ENCODE measurements around the gene SORL1.

SORL1 gene

DNA sequence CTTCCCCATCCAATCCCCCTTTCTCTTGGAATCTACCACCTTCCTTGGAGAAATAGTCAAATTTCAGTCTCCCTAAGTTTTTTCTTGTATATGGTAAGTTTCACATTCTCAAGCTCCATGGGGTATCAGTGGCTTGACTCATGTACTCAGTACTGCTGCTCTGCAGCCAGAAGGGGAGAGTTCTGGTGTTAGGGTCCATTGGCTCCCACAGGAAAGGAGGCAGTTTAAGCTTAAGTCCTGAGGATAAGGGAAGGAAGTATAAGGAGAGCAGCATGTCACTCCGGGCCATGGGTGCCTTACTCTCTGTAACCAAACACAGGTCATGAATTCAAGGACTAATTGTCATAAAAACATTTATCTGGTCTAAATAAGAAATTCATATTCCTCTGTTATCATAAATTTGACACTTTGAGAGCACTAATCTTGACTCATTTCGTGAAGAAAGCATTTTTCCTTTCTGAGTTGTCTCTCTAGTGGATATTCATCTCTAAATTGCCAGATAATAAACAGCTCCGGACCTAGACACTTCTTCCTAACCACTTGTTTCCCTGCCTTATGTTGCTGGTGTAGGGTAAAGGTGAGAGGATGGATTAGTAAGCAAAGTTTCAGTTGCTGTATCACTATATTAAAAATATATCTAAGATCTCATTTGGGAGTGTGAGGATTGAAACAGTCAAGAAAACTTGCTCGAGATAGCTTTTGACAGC lies 20.1 kb upstream of the SORL1 start:
- no peak for DNase-seq

GRCh38 chr11:121435132-121435531 lies 17.0 kb upstream of the SORL1 start:
- no peak for DNase-seq

GRCh38 chr11:121435551-121436511 lies 16.3 kb upstream of the SORL1 start:
- no peak for DNase-seq

DNA sequence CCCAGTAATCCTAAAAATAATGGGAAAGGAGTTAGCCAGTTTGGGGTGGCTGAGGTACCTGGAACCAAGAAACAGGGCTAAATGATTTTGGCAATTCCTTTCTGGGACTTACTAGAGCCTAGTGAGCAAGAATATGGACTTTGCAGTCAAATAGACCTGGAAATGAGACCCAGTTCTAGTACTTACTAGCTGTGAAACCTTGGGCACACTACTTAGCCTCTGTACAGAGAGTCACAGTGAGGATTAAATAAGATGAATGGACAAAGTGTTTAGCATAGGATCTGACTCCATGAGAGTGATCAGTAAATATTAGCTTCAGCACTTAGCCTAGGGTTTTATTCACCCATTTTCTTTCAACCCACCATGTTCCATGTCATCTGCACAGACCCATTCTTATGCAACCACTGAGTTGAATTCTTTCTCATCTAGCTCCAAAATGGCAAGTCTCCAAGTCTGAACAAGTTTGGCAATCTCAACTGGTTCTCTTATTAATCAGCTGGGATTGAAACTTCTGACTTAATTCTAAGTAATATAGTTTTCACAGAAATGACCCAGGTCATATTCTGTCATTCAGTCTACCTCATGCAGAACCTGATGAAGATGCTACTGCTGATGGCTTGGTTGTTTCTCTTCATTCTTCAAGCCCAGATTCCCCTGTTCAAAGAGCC lies 15.0 kb upstream of the SORL1 start:
- peak; percentile 45 for DNase-seq

DNA sequence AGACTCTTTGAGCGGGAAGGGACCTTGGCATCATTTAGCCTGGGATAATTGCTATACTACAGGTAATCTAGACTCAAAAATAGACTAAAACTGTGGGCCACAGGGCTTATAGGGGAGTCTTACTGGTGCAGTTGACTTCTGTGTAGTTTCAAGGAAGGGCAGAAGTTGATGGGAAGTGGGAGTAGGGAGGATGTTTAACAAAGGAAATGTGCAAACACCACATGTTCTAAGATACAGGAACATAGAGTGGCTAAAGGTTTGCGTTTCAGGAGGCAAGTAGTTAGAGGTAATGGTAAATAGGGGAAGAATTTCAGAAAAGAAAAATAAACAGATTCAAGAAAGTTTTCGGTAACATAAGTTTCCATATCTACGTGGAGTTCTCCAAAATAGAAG lies 14.4 kb upstream of the SORL1 start:
- no peak for DNase-seq

DNA sequence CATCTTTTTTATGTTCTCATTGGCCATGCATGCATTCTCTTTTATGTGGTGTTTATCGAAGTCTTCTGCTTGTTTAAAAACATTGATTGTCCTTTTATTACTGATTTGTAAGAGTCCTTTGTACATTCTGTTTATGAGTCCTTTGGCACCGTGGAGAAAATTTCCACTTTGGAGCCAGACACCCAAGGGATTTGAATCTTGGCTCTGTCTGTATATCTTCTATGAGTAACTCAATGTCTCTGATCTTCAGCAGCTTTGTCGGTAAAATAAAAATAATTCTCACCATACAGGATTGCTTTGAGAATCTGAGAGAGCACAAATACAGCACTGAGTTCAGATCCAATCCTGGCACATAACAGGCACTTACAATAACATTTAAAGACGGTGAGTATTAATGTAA lies 12.8 kb upstream of the SORL1 start:
- no peak for DNase-seq

GRCh38 chr11:121439759-121440158 lies 12.4 kb upstream of the SORL1 start:
- DNase-seq, result no peak

DNA sequence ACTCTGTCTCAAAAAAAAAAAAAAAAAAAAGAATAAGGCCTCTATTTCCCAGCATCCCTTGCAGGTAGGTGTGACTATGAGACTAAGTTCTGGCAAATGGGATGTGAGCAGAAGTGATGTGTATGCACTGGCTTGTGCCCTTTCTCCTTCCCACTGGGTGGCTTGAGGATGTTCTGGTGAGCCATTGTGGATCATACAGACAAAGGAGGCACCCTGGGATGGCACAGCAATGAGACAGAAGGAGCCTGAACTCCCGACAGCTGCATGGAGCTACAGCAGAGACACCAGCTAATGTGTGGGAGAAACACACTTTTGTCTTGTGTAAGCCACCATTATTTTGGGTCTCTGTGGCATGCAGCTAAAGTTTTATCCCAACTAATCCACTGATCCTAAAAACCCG lies 10.6 kb upstream of the SORL1 start:
- DNase-seq, result no peak

DNA sequence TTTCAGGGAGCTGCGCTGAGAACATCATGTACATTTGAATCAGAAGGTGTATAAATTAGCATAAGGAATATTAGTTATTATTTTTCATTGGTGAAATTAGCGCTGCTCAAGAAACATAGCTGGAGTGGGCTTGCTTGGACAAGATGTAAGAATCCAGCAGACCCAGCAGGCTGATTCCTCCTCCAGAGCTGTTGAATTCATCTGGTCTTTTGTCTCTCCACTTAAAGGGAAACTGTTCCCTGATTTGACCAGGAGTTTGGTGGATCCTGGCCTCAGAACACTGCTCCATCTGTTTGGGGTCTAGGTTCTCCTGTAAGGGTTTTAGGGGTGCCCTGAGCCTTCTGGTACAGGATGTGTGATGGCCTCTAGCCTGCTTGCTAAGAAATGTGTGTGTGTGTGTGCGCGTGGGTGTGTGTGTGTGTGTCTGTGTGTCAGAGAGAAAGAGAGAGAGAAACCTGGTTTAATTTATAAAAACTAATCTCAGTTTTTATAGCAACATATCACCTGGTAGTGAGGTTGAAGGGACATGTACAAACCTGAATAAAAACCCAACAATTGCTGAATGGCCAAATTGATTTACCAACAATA lies 8.3 kb upstream of the SORL1 start:
- no peak for DNase-seq

DNA sequence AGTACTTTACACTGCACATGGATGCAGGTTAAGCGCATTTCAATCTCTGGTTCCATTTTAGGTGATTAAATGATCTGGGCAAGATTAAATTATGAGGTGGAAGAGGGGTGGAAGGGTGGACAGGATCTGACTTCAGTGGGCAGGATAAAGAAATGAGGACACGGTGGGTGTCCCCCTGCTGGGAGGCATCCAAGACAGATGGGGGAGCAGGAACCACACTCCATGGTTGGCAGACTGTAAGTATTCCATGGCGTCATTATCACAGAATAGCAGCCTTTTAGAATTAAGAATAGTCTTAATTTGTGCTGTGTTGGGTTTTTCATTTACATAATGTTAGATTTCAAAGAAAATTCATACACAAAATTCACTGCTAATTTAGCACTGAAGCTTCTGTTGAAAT lies 7.6 kb upstream of the SORL1 start:
- DNase-seq, result no peak

- DNase-seq, result no peak
These were observed 6.9 kb upstream of the SORL1 start for GRCh38 chr11:121445071-121445768.

GRCh38 chr11:121446752-121447156 lies 5.4 kb upstream of the SORL1 start:
- DNase-seq, result peak; percentile 74

- DNase-seq, result no peak
These were observed 4.1 kb upstream of the SORL1 start for GRCh38 chr11:121448011-121448410.

- no peak for DNase-seq
These were observed 3.6 kb upstream of the SORL1 start for GRCh38 chr11:121448431-121448941.

DNA sequence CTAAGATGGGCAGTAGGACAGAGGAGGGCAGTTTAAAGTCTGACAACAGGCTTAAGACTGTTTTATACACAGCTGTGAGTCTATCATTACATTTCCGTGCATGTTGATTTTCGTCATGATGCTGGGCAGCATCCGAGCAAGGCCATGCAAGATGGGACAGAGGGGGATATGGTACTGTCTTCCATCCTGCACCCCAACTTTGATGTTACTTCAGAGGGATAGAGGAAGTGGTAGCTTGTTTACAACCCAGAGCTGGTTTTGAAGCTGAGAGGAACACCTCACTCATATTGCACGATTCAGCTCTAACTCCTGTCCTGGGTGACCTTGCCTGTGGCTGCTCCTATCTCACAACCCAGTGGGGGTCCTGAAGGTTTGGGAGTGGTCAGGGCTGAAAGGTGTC lies 3.0 kb upstream of the SORL1 start:
- DNase-seq, result no peak

DNA sequence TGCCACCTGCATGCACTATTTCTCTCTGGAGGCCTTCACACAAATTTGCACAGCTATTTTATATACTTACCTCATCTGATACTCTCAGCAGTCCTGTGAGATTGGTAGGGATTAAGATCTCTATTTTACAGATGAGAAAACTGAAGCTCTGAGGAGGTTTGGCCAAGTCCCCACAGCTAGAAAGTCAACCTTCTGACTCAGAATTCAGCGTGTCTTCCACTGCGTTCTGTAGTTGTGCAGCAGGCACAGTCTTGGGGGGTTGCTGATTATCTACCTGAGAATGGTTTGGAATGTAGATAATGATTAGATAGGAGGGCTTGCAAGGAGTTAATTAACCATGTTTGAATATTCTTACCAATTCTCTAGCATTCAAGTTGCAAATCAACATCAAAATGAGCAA lies 2.5 kb upstream of the SORL1 start:
- no peak for DNase-seq

- no peak for DNase-seq
These were observed 1.7 kb upstream of the SORL1 start for GRCh38 chr11:121450401-121450800.

DNA sequence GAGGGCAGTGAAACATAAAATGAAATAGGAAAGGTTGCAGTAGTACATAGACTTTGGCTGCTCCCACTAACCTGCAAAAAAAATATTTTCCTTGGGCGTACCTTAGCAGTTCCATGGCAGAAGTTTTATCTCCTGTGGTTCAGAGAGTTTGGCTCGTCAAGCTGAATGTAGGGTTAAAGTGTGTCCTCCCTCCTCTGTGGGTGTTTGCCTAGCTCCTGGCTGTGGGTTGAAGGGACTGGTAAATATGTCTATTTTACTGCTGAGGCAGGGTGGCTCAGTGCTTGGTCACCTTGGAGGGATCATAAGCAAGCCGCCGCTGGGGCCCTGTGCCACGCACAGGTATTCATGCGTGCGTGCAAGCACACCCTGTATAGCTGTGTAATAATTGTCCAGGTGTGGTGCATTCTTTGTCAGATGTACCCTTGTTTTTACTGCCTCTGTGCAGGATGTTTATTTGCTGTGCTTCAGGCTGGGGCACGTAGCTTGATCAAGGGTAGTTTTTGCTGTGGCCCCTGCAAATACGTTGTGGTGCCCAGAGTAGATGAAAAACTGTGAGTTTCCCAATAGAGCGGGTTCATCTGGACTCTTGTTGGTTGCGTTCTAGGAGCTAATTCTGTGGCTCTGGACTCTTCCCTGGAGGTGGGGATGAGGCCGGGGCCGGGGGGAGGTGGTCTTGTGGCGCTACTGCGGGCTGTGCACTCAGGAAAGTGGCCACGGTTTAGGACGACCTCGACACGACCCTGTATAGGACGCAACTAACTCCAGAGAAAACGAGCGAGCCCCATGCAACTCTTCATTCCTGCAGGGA lies 732 bp upstream of the SORL1 start:
- DNase-seq, result no peak

GRCh38 chr11:121452609-121453150 lies 566 bp downstream of the SORL1 start, which contains the start of gene SORL1-AS1:
SORL1-AS1 (minus strand) TSS chr11:121452967.
- no peak for DNase-seq

- DNase-seq, result no peak
These were observed 1.6 kb downstream of the SORL1 start for GRCh38 chr11:121453589-121454299.

Data from fibroblast of skin of right quadriceps (primary cell).